ENCODE data around the gene ALOX5AP.

DNA sequence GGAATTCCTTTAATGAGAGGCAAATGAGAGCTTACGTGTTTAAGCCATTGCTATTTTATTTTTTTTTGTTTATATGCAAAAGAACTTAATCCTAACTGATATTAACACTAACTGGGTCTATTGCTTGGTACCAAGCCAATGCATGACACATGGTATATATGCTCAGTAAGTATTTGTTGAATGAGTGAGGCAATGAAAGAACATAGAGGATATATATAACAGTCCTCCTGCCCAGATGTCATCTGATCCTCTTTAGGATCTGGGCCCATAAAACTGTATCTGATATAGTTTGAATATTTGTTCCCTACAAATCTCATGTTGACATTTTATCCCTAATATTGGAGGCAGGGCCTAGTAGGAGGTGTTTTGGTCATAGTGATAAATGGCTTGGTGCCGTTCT is 13.0 kb upstream of the ALOX5AP start:
- TF ChIP-seq POLR2A (IDR thresholded peaks at IDR 0.05; ENCODE audit: low read depth, low read length), result no peak
- no peak for TF ChIP-seq TAF1 (IDR thresholded peaks at IDR 0.05; ENCODE audit: borderline replicate concordance, low read depth, low read length)

All from GM12892 (cell line).